Activated naive CD8-positive, alpha-beta T cell treated with anti-CD3 and anti-CD28 coated beads, Interleukin-2, amount 10 ng/mL, durations not matched to agents 7 days and 5 days (primary cell): ENCODE results near the gene MROH2B. TPM values are rescaled to one million over a fixed set of nuclear protein-coding genes. Genes with fewer than 3 reads are reported as not detected.

Source experiments
- ATAC-seq: fragments of 150-1000 bp; cut with Tn5 transposase; one replicate; pipeline ENCODE4 v1.10.0; 2021; ENCODE audit warnings: low read depth, moderate library complexity
- POLR2A ChIA-PET: fragments of 350-600 bp; sonication (Branson Sonifier 250); formaldehyde crosslinking; loops from one replicate; lab custom pipeline; 2021; ENCODE audit warnings: antibody characterized with exemption; lab: Charles Lee
- DNase-seq: peaks from one replicate; pipeline ENCODE4 v3.0.0; 2021
- H3K27ac Mint-ChIP-seq: one replicate; pipeline ENCODE4 v1.8.0; 2022; ENCODE audit warnings: mild to moderate bottlenecking, mixed read lengths
- H3K27me3 Mint-ChIP-seq: one replicate; pipeline ENCODE4 v1.8.0; 2022; ENCODE audit warnings: mild to moderate bottlenecking, moderate library complexity, mixed read lengths
- H3K36me3 Mint-ChIP-seq: one replicate; pipeline ENCODE4 v1.8.0; 2021; ENCODE audit warnings: mild to moderate bottlenecking, mixed read lengths
- H3K4me1 Mint-ChIP-seq: one replicate; pipeline ENCODE4 v1.8.0; 2021; ENCODE audit warnings: mixed read lengths
- H3K4me3 Mint-ChIP-seq: one replicate; pipeline ENCODE4 v1.8.0; 2022; ENCODE audit warnings: mild to moderate bottlenecking, moderate library complexity, mixed read lengths
- H3K9me3 Mint-ChIP-seq: one replicate; pipeline ENCODE4 v1.8.0; 2021; ENCODE audit warnings: mixed read lengths
- total RNA-seq, 2 experiments: library from RNA; stranded (reverse); gene quantifications; one replicate each; pipeline ENCODE4 v1.2.3, GENCODE V29; 2021

MROH2B gene
- total RNA-seq, 2 experiments from 2014 or later = not detected

- Mint-ChIP-seq H3K27ac (no peak overlapping the region), H3K36me3 (no peaks in the 10 kb centered on the region), H3K27me3 (no peaks in the 10 kb centered on the region), H3K9me3 (no peaks in the 10 kb centered on the region), H3K4me1 (no peaks in the 10 kb centered on the region), H3K4me3 (no peak overlapping the region)
- no peak for DNase-seq
- no peak for ATAC-seq
- POLR2A ChIA-PET = no interaction called here
These were observed 71.2 kb downstream of the MROH2B start for GRCh38 chr5:40999966-41000365.

- Mint-ChIP-seq H3K4me3 (no peak overlapping the region), H3K9me3 (no peaks in the 10 kb centered on the region), H3K4me1 (no peaks in the 10 kb centered on the region), H3K27me3 (no peaks in the 10 kb centered on the region), H3K27ac (no peak overlapping the region), H3K36me3 (no peaks in the 10 kb centered on the region)
- POLR2A ChIA-PET = no interaction called here
- ATAC-seq (no peak), DNase-seq (no peak)
These were observed 72.0 kb downstream of the MROH2B start for GRCh38 chr5:40999142-40999541.

GRCh38 chr5:40995801-40996586, 75.1 kb downstream of the MROH2B start:
- Mint-ChIP-seq H3K4me1 (no peaks in the 10 kb centered on the region), H3K36me3 (no peaks in the 10 kb centered on the region), H3K9me3 (no peaks in the 10 kb centered on the region), H3K27me3 (no peaks in the 10 kb centered on the region), H3K4me3 (no peak overlapping the region), H3K27ac (no peak overlapping the region)
- no peak for DNase-seq
- ATAC-seq = no peak
- POLR2A ChIA-PET = no interaction called here

- DNase-seq (no peak), ATAC-seq (no peak)
- Mint-ChIP-seq H3K9me3 (no peaks in the 10 kb centered on the region), H3K27ac (no peak overlapping the region), H3K4me3 (no peak overlapping the region), H3K27me3 (no peaks in the 10 kb centered on the region), H3K4me1 (no peaks in the 10 kb centered on the region), H3K36me3 (no peaks in the 10 kb centered on the region)
- POLR2A ChIA-PET = no interaction called here
These were observed 79.1 kb downstream of the MROH2B start for GRCh38 chr5:40991981-40992559.

- H3K27ac Mint-ChIP-seq = no peak overlapping the region
- no peaks in the 10 kb centered on the region for H3K9me3 Mint-ChIP-seq
- no peak overlapping the region for H3K4me3 Mint-ChIP-seq
- no peaks in the 10 kb centered on the region for H3K4me1 Mint-ChIP-seq
- H3K36me3 Mint-ChIP-seq = no peaks in the 10 kb centered on the region
- ATAC-seq (no peak), DNase-seq (no peak)
- POLR2A ChIA-PET = no interaction called here
- H3K27me3 Mint-ChIP-seq = no peaks in the 10 kb centered on the region
These were observed 79.8 kb downstream of the MROH2B start for GRCh38 chr5:40991168-40991980.

GRCh38 chr5:40988746-40989510, 82.2 kb downstream of the MROH2B start:
- no peaks in the 10 kb centered on the region for H3K36me3 Mint-ChIP-seq
- H3K4me3 Mint-ChIP-seq = no peak overlapping the region
- no peak overlapping the region for H3K27ac Mint-ChIP-seq
- DNase-seq (no peak), ATAC-seq (no peak)
- H3K27me3 Mint-ChIP-seq = peaks cover 4% of the 10 kb centered on the region
- POLR2A ChIA-PET = no interaction called here
- no peaks in the 10 kb centered on the region for H3K9me3 Mint-ChIP-seq
- H3K4me1 Mint-ChIP-seq = no peaks in the 10 kb centered on the region

- Mint-ChIP-seq H3K9me3 (no peaks in the 10 kb centered on the region), H3K27ac (no peak overlapping the region), H3K27me3 (peaks cover 4% of the 10 kb centered on the region), H3K36me3 (no peaks in the 10 kb centered on the region), H3K4me1 (no peaks in the 10 kb centered on the region), H3K4me3 (no peak overlapping the region)
- DNase-seq (no peak), ATAC-seq (no peak)
- POLR2A ChIA-PET = no interaction called here
These were observed 83.8 kb downstream of the MROH2B start for GRCh38 chr5:40987349-40987748.

- ATAC-seq (no peak), DNase-seq (no peak)
- no peaks in the 10 kb centered on the region for H3K4me1 Mint-ChIP-seq
- H3K4me3 Mint-ChIP-seq = no peak overlapping the region
- POLR2A ChIA-PET = no interaction called here
- H3K27me3 Mint-ChIP-seq = peaks cover 4% of the 10 kb centered on the region
- no peak overlapping the region for H3K27ac Mint-ChIP-seq
- H3K9me3 Mint-ChIP-seq = no peaks in the 10 kb centered on the region
- no peaks in the 10 kb centered on the region for H3K36me3 Mint-ChIP-seq
These were observed 84.5 kb downstream of the MROH2B start for GRCh38 chr5:40986666-40987065.

- Mint-ChIP-seq H3K27ac (no peak overlapping the region), H3K9me3 (no peaks in the 10 kb centered on the region)
- POLR2A ChIA-PET = no interaction called here
These were observed 85.6 kb downstream of the MROH2B start for GRCh38 chr5:40985501-40985900.

GRCh38 chr5:40984884-40985283, 86.3 kb downstream of the MROH2B start:
- no peak overlapping the region for H3K27ac Mint-ChIP-seq

More at GRCh38 chr5:40985501-40985900, 85.6 kb downstream of the MROH2B start:
- Mint-ChIP-seq H3K4me3 (no peak overlapping the region), H3K27me3 (peaks cover 4% of the 10 kb centered on the region), H3K36me3 (no peaks in the 10 kb centered on the region), H3K4me1 (no peaks in the 10 kb centered on the region)
- no peak for ATAC-seq
- no peak for DNase-seq

GRCh38 chr5:40983781-40984180, 87.4 kb downstream of the MROH2B start:
- peaks cover 4% of the 10 kb centered on the region for H3K27me3 Mint-ChIP-seq
- no peak for DNase-seq
- ATAC-seq = no peak
- H3K9me3 Mint-ChIP-seq = no peaks in the 10 kb centered on the region
- H3K4me3 Mint-ChIP-seq = no peak overlapping the region
- no peaks in the 10 kb centered on the region for H3K4me1 Mint-ChIP-seq
- no peak overlapping the region for H3K27ac Mint-ChIP-seq
- H3K36me3 Mint-ChIP-seq = no peaks in the 10 kb centered on the region
- POLR2A ChIA-PET = no interaction called here

More at GRCh38 chr5:40984884-40985283, 86.3 kb downstream of the MROH2B start:
- no peaks in the 10 kb centered on the region for H3K4me1 Mint-ChIP-seq
- no peaks in the 10 kb centered on the region for H3K36me3 Mint-ChIP-seq
- DNase-seq (no peak), ATAC-seq (no peak)
- no peaks in the 10 kb centered on the region for H3K9me3 Mint-ChIP-seq
- H3K27me3 Mint-ChIP-seq = peaks cover 4% of the 10 kb centered on the region
- H3K4me3 Mint-ChIP-seq = no peak overlapping the region
- POLR2A ChIA-PET = no interaction called here

- Mint-ChIP-seq H3K4me1 (no peaks in the 10 kb centered on the region), H3K4me3 (no peak overlapping the region), H3K27me3 (peaks cover 4% of the 10 kb centered on the region), H3K27ac (no peak overlapping the region), H3K9me3 (no peaks in the 10 kb centered on the region), H3K36me3 (no peaks in the 10 kb centered on the region)
- no peak for DNase-seq
- POLR2A ChIA-PET = no interaction called here
- ATAC-seq = no peak
These were observed 89.7 kb downstream of the MROH2B start for GRCh38 chr5:40981420-40981819.

GRCh38 chr5:40976836-40977235, 94.3 kb downstream of the MROH2B start:
- Mint-ChIP-seq H3K27ac (no peak overlapping the region), H3K36me3 (no peaks in the 10 kb centered on the region), H3K4me1 (no peaks in the 10 kb centered on the region), H3K9me3 (no peaks in the 10 kb centered on the region), H3K27me3 (no peaks in the 10 kb centered on the region), H3K4me3 (no peak overlapping the region)
- POLR2A ChIA-PET = no interaction called here
- DNase-seq (no peak), ATAC-seq (no peak)
